GDM1 (cell line): Measurements from ENCODE around the gene MOBP.
"Not testable (repeated sequence)": the region's sequence is repeated elsewhere in the genome, so short reads cannot be mapped to it uniquely, and the experiment has no call there.

Experiments
- DNase-seq: peaks from one replicate; lab custom pipeline; 2025; lab: John Stamatoyannopoulos, UW

Gene MOBP

GRCh38 chr3:39467394-39468107 is at the start of gene MOBP:
Gene MOBP (plus strand): TSS chr3:39467680. CDS start chr3:39502070, 34,390 bp downstream.
- no peak for DNase-seq

GRCh38 chr3:39418556-39419225 is 48.8 kb upstream of the MOBP start:
- DNase-seq: not testable (repeated sequence)

- DNase-seq: no peak
Observed at GRCh38 chr3:39419742-39420315, 47.7 kb upstream of the MOBP start.

GRCh38 chr3:39420543-39420942 is 46.9 kb upstream of the MOBP start:
- DNase-seq: no peak

GRCh38 chr3:39423436-39423970 is 44.0 kb upstream of the MOBP start:
- no peak for DNase-seq

- no peak for DNase-seq
Observed at GRCh38 chr3:39426312-39426711, 41.2 kb upstream of the MOBP start.

GRCh38 chr3:39427506-39427905 is 40.0 kb upstream of the MOBP start:
- DNase-seq: no peak

GRCh38 chr3:39428745-39429201 is 38.7 kb upstream of the MOBP start:
- no peak for DNase-seq

GRCh38 chr3:39429466-39429865 is 38.0 kb upstream of the MOBP start:
- no peak for DNase-seq

- DNase-seq: no peak
Observed at GRCh38 chr3:39432342-39432741, 35.1 kb upstream of the MOBP start.

- no peak for DNase-seq
Observed at GRCh38 chr3:39433642-39434041, 33.8 kb upstream of the MOBP start.

- DNase-seq: no peak
Observed at GRCh38 chr3:39434574-39434973, 32.9 kb upstream of the MOBP start.

- no peak for DNase-seq
Observed at GRCh38 chr3:39435006-39435748, 32.3 kb upstream of the MOBP start.

- DNase-seq: no peak
Observed at GRCh38 chr3:39438880-39439279, 28.6 kb upstream of the MOBP start.

- DNase-seq: no peak
Observed at GRCh38 chr3:39440316-39440715, 27.2 kb upstream of the MOBP start.

- no peak for DNase-seq
Observed at GRCh38 chr3:39443530-39443929, 23.9 kb upstream of the MOBP start.

- no peak for DNase-seq
Observed at GRCh38 chr3:39445927-39446326, 21.6 kb upstream of the MOBP start.

- no peak for DNase-seq
Observed at GRCh38 chr3:39446444-39446843, 21.0 kb upstream of the MOBP start.

GRCh38 chr3:39447637-39448483 is 19.6 kb upstream of the MOBP start:
- DNase-seq: peak; percentile 59

- DNase-seq: no peak
Observed at GRCh38 chr3:39448506-39449233, 18.8 kb upstream of the MOBP start.

- no peak for DNase-seq
Observed at GRCh38 chr3:39449796-39450195, 17.7 kb upstream of the MOBP start.
